Stomach (tissue), 9 donors: ENCODE results near the gene COX4I1. TPM values are rescaled to one million over a fixed set of nuclear protein-coding genes. Genes with fewer than 3 reads are reported as not detected.

Experiments used
- DNase-seq, 2 donors: peaks; one replicate each; pipeline versions ENCODE4 v3.0.0 to v3.0.0-alpha.2; 2013 to 2019
- H3K27ac ChIP-seq, 5 donors: fragments of 200-600 bp in 4 of 5; sonication (generic) in 4 of 5; one replicate each; pipeline ENCODE4 v1.5.1; 2013 to 2019; ENCODE audit warnings: mild to moderate bottlenecking in 1 of 5, moderate library complexity in 1 of 5
- H3K27me3 ChIP-seq, 3 donors: fragments of 200-600 bp; sonication (generic); one replicate each; pipeline ENCODE4 v1.5.1; 2017 to 2019; ENCODE audit warnings: mixed run types in 1 of 3
- H3K36me3 ChIP-seq, 4 donors: fragments of 200-600 bp; sonication (generic); 1 replicate in 3 of 4; 2 replicates in 1 of 4; pipeline ENCODE4 v1.5.1; 2016 to 2019
- H3K4me1 ChIP-seq, 4 donors: fragments of 200-600 bp; sonication (generic); one replicate each; pipeline ENCODE4 v1.5.1; 2016 to 2019
- H3K4me3 ChIP-seq, 4 donors: fragments of 200-600 bp; sonication (generic) in 3 of 4; one replicate each; pipeline ENCODE4 v1.5.1; 2016 to 2019; ENCODE audit warnings: mild to moderate bottlenecking in 1 of 4
- H3K9me3 ChIP-seq, 4 donors: fragments of 200-600 bp; sonication (generic); one replicate each; pipeline ENCODE4 v1.5.1; 2016 to 2019
- CTCF ChIP-seq, 7 experiments: fragments of 450-650 bp in 4 of 7; fragments of 200-600 bp in 3 of 7; sonication (generic) in 3 of 7; IDR thresholded peaks; one replicate each; pipeline ENCODE4 v1.5.1; 2016 to 2019; ENCODE audit warnings: antibody characterized with exemption in 7 of 7, control low read depth in 2 of 7, mild to moderate bottlenecking in 1 of 7
- EP300 ChIP-seq: sonication (generic); formaldehyde crosslinking; IDR thresholded peaks from one replicate; pipeline ENCODE4 v1.6.1; 2017; ENCODE audit warnings: antibody characterized with exemption
- POLR2A ChIP-seq, 4 donors: fragments of 450-650 bp; IDR thresholded peaks; one replicate each; pipeline ENCODE4 v1.6.1; 2016; ENCODE audit warnings: antibody characterized with exemption in 4 of 4, control low read depth in 2 of 4, mild to moderate bottlenecking in 1 of 4, moderate library complexity in 1 of 4
- POLR2AphosphoS5 ChIP-seq, 3 donors: sonication (generic); formaldehyde crosslinking; IDR thresholded peaks; one replicate each; pipeline ENCODE4 v1.6.1; 2016; ENCODE audit warnings: antibody characterized with exemption in 3 of 3
- WGBS, 5 donors: extraction: QIAGEN DNeasy Blood & Tissue Kit in 3 of 5; methylation state at CpG; one replicate each; pipeline versions ENCODE4 v1.1.5 to v1.1.7; 2013 to 2018; 5-methylcytosine and 5-hydroxymethylcytosine counted together
- intact Hi-C: fragments of 100-400 bp; cut with DNase I; formaldehyde crosslinking; loops from one replicate; pipeline ENCODE4 v1.15.1; 2023; ENCODE audit warnings: low total_unique reads
- polyA plus RNA-seq, 3 donors: library from polyadenylated mRNA; stranded (reverse); fragments of 200-250 nt; gene quantifications; one replicate each; pipeline ENCODE4 v1.2.3, GENCODE V29; 2013
- total RNA-seq, 5 donors: library from RNA; depleted of rRNA; stranded (reverse); fragments of >200 nt; gene quantifications; one replicate each; pipeline versions ENCODE4 v1.1.0 to v1.2.3, GENCODE V29; 2014 to 2016
- donor health status: healthy with polysubstance abuse.
- donor health status: Bipolar disorder and iron deficiency.
- donor health status: healthy.

The COX4I1 gene
- total and polyA plus RNA-seq, 8 donors: 57.2 to 1,368 (median 668) TPM

GRCh38 chr16:85829171-85829719, 29.8 kb downstream of the COX4I1 start:
- Histone ChIP-seq H3K4me3 (no peak overlapping the region), H3K4me1 (peaks cover 0 to 10% (median 4%) of the 10 kb centered on the region in 4 donors), H3K27me3 (peaks cover 0 to 35% (median 0%) of the 10 kb centered on the region in 3 donors), H3K9me3 (no peaks in the 10 kb centered on the region), H3K36me3 (no peaks in the 10 kb centered on the region), H3K27ac (no peak overlapping the region)
- intact Hi-C loops: loop anchor here (10.0 kb wide), 1 partner anchor 696 kb away; no protein-coding TSS in a partner anchor
- DNase-seq: no peak
- 67 to 81% (median 80%) methylated on average over 12 to 15 of the region's 15 CpGs for WGBS, 5 donors
- TF ChIP-seq POLR2A (IDR thresholded peaks at IDR 0.05) (no peak), POLR2AphosphoS5 (IDR thresholded peaks at IDR 0.05) (no peak), EP300 (no peak), CTCF (IDR thresholded peaks at IDR 0.05) (no peak)

- WGBS, 5 donors: 62 to 80% (median 69%) methylated on average over 14 to 24 of the region's 24 CpGs
- intact Hi-C loops: loop anchor here (10.0 kb wide), 1 partner anchor 695 kb away; no protein-coding TSS in a partner anchor
Measured at GRCh38 chr16:85829751-85830445, 30.4 kb downstream of the COX4I1 start.

GRCh38 chr16:85830821-85831220, 31.3 kb downstream of the COX4I1 start:
- Histone ChIP-seq H3K27me3 (peaks cover 0 to 50% (median 0%) of the 10 kb centered on the region in 3 donors), H3K36me3 (no peaks in the 10 kb centered on the region), H3K4me1 (peaks cover 0 to 14% (median 4%) of the 10 kb centered on the region in 4 donors), H3K27ac (no peak overlapping the region), H3K4me3 (no peak overlapping the region), H3K9me3 (no peaks in the 10 kb centered on the region)
- 81 to 90% (median 86%) methylated on average over 9 of the region's 9 CpGs for WGBS, 5 donors
- no peak for DNase-seq
- TF ChIP-seq EP300 (no peak), POLR2A (IDR thresholded peaks at IDR 0.05) (no peak), CTCF (IDR thresholded peaks at IDR 0.05) (no peak), POLR2AphosphoS5 (IDR thresholded peaks at IDR 0.05) (no peak)
- intact Hi-C loops: no loop called here

More at GRCh38 chr16:85829751-85830445, 30.4 kb downstream of the COX4I1 start:
- DNase-seq: no peak
- no peaks in the 10 kb centered on the region for H3K36me3 ChIP-seq
- peaks cover 0 to 10% (median 4%) of the 10 kb centered on the region in 4 donors for H3K4me1 ChIP-seq
- no peak for TF ChIP-seq EP300
- TF ChIP-seq POLR2AphosphoS5 (IDR thresholded peaks at IDR 0.05): no peak
- no peak for TF ChIP-seq POLR2A (IDR thresholded peaks at IDR 0.05)
- TF ChIP-seq CTCF (IDR thresholded peaks at IDR 0.05): no peak
- H3K4me3 ChIP-seq: no peak overlapping the region
- no peak overlapping the region for H3K27ac ChIP-seq
- H3K9me3 ChIP-seq: no peaks in the 10 kb centered on the region
- peaks cover 0 to 41% (median 0%) of the 10 kb centered on the region in 3 donors for H3K27me3 ChIP-seq

GRCh38 chr16:85832570-85833218, 33.2 kb downstream of the COX4I1 start:
- Histone ChIP-seq H3K36me3 (no peaks in the 10 kb centered on the region), H3K27me3 (peaks cover 0 to 69% (median 0%) of the 10 kb centered on the region in 3 donors), H3K27ac (no peak overlapping the region), H3K4me1 (peaks cover 0 to 14% (median 4%) of the 10 kb centered on the region in 4 donors), H3K9me3 (no peaks in the 10 kb centered on the region), H3K4me3 (no peak overlapping the region)
- intact Hi-C loops: no loop called here
- no peak for DNase-seq
- TF ChIP-seq POLR2AphosphoS5 (IDR thresholded peaks at IDR 0.05) (no peak), CTCF (IDR thresholded peaks at IDR 0.05) (no peak), EP300 (no peak), POLR2A (IDR thresholded peaks at IDR 0.05) (no peak)
- WGBS, 5 donors: 84 to 88% (median 87%) methylated on average over 21 of the region's 21 CpGs
